A549 (cell line): Measurements from ENCODE around the gene UBAP1.
"Not testable (repeated sequence)": the region's sequence is repeated elsewhere in the genome, so short reads cannot be mapped to it uniquely, and the experiment has no call there.

Source experiments
- CTCF ChIP-seq: fragments of >200 bp; sonication (Bioruptor Twin); formaldehyde crosslinking; IDR thresholded peaks from 3 replicates; pipeline ENCODE4 v1.5.1; 2016
- EP300 ChIP-seq, 2 experiments: fragments of >200 bp; sonication (Bioruptor Twin); formaldehyde crosslinking; IDR thresholded peaks; 2 replicates in 1 of 2; 3 replicates in 1 of 2; pipeline ENCODE4 v1.6.1; 2016 to 2017
- GATA3 ChIP-seq: IDR thresholded peaks from 2 replicates; pipeline ENCODE4 v1.6.1; 2012; ENCODE audit warnings: borderline replicate concordance
- HMGXB4 ChIP-seq: fragments of 250-450 bp; sonication (Bioruptor Pico); IDR thresholded peaks from 2 replicates; pipeline ENCODE4 v1.5.0; 2021; ENCODE audit warnings: mild to moderate bottlenecking, moderate library complexity, borderline replicate concordance
- JUN ChIP-seq, 2 experiments: fragments of >200 bp; sonication (Bioruptor Twin); formaldehyde crosslinking; IDR thresholded peaks; 2 replicates in 1 of 2; 3 replicates in 1 of 2; pipeline ENCODE4 v1.6.1; 2016 to 2017
- KDM5A ChIP-seq: fragments of 200-600 bp; sonication (generic); IDR thresholded peaks from 2 replicates; pipeline ENCODE4 v1.6.1; 2016; ENCODE audit warnings: antibody characterized with exemption, mild to moderate bottlenecking
- MAX ChIP-seq: IDR thresholded peaks from 2 replicates; pipeline ENCODE4 v1.6.1; 2012
- NR3C1 ChIP-seq: fragments of >200 bp; sonication (Bioruptor Twin); formaldehyde crosslinking; IDR thresholded peaks from 3 replicates; pipeline ENCODE4 v1.6.1; 2017
- RCOR1 ChIP-seq: fragments of 150-350 bp; IDR thresholded peaks from 2 replicates; pipeline ENCODE4 v1.6.1; 2014; ENCODE audit warnings: antibody characterized with exemption, low read length, low read depth
- REST ChIP-seq: fragments of 200-600 bp; sonication (generic); IDR thresholded peaks from 2 replicates; pipeline ENCODE4 v1.6.1; 2016; ENCODE audit warnings: antibody characterized with exemption, mild to moderate bottlenecking, moderate library complexity
- SMC3 ChIP-seq: fragments of >200 bp; sonication (Bioruptor Twin); formaldehyde crosslinking; IDR thresholded peaks from 3 replicates; pipeline ENCODE4 v1.6.1; 2018; ENCODE audit warnings: inconsistent platforms
- USF2 ChIP-seq: fragments of 450-650 bp; IDR thresholded peaks from 2 replicates; pipeline ENCODE4 v1.6.1; 2014; ENCODE audit warnings: antibody characterized with exemption

- not testable (repeated sequence) for TF ChIP-seq EP300 (IDR thresholded peaks at IDR 0.05); RCOR1; MAX; NR3C1; GATA3; JUN (IDR thresholded peaks at IDR 0.05); HMGXB4 (CRISPR knock-in tag); CTCF; USF2; SMC3; REST; KDM5A
Observed at GRCh38 chr9:34138644-34139043, 40.2 kb upstream of the UBAP1 start.
